ENCODE measurements around the gene MTA1. TPM values are rescaled to one million over a fixed set of nuclear protein-coding genes. Genes with fewer than 3 reads are reported as not detected.

MTA1 gene
- total and polyA plus RNA-seq, 2 experiments from 2014 or later = 8.1 to 37.0 TPM

- Histone ChIP-seq H3K79me2 (ENCODE audit: insufficient read depth) (no peaks in the 10 kb centered on the region), H3K36me3 (ENCODE audit: low read depth) (no peaks in the 10 kb centered on the region), H2AFZ (no peak overlapping the region), H3K4me1 (ENCODE audit: insufficient read depth) (no peaks in the 10 kb centered on the region), H3K27me3 (replicated peaks; ENCODE audit: insufficient read depth) (no peaks in the 10 kb centered on the region), H3F3A (ENCODE audit: insufficient read depth) (no peaks in the 10 kb centered on the region), H4K20me1 (ENCODE audit: insufficient read depth) (no peaks in the 10 kb centered on the region), H3K9ac (no peak overlapping the region), H3K4me2 (ENCODE audit: unreplicated experiment) (no peak overlapping the region), H3K27ac (no peak overlapping the region), H3K9me2 (ENCODE audit: insufficient read depth) (no peaks in the 10 kb centered on the region), H3K9me3 (ENCODE audit: low read depth) (no peaks in the 10 kb centered on the region), H3K4me3 (no peak overlapping the region)
- DNase-seq = no peak
- in situ Hi-C loops (cut with MboI) = no loop called here
- TF ChIP-seq EZH2phosphoT487 (IDR thresholded peaks at IDR 0.05; ENCODE audit: insufficient read depth, low read depth) = no peak
- WGBS, 2 experiments (ENCODE audit: low coverage in 1 of 2, low lambda C conversion rate in 2 of 2, missing lambda C conversion rate in 2 of 2) = 91 to 93% methylated on average over 21 of the region's 21 CpGs
Measured at GRCh38 chr14:105500036-105500725, 80.6 kb downstream of the MTA1 start.

GRCh38 chr14:105500726-105501101, 81.1 kb downstream of the MTA1 start:
- no peak overlapping the region for H3K4me2 ChIP-seq (ENCODE audit: unreplicated experiment)
- H3K27me3 ChIP-seq (replicated peaks; ENCODE audit: insufficient read depth) = no peaks in the 10 kb centered on the region
- no peaks in the 10 kb centered on the region for H3K9me2 ChIP-seq (ENCODE audit: insufficient read depth)
- in situ Hi-C loops (cut with MboI) = no loop called here
- no peaks in the 10 kb centered on the region for H4K20me1 ChIP-seq (ENCODE audit: insufficient read depth)
- no peak overlapping the region for H3K27ac ChIP-seq
- no peaks in the 10 kb centered on the region for H3K9me3 ChIP-seq (ENCODE audit: low read depth)
- H3K79me2 ChIP-seq (ENCODE audit: insufficient read depth) = no peaks in the 10 kb centered on the region
- H3K4me1 ChIP-seq (ENCODE audit: insufficient read depth) = no peaks in the 10 kb centered on the region
- no peak for TF ChIP-seq EZH2 (IDR thresholded peaks at IDR 0.05; ENCODE audit: insufficient read depth, poor library complexity, severe bottlenecking)
- TF ChIP-seq EZH2phosphoT487 (IDR thresholded peaks at IDR 0.05; ENCODE audit: insufficient read depth, low read depth) = no peak
- no peak overlapping the region for H3K4me3 ChIP-seq
- H2AFZ ChIP-seq = no peak overlapping the region
- H3K36me3 ChIP-seq (ENCODE audit: low read depth) = no peaks in the 10 kb centered on the region
- 83 to 88% methylated on average over 10 of the region's 10 CpGs for WGBS, 2 experiments (ENCODE audit: low coverage in 1 of 2, low lambda C conversion rate in 2 of 2, missing lambda C conversion rate in 2 of 2)
- H3K9ac ChIP-seq = no peak overlapping the region
- H3F3A ChIP-seq (ENCODE audit: insufficient read depth) = no peaks in the 10 kb centered on the region
- DNase-seq = no peak

DNA sequence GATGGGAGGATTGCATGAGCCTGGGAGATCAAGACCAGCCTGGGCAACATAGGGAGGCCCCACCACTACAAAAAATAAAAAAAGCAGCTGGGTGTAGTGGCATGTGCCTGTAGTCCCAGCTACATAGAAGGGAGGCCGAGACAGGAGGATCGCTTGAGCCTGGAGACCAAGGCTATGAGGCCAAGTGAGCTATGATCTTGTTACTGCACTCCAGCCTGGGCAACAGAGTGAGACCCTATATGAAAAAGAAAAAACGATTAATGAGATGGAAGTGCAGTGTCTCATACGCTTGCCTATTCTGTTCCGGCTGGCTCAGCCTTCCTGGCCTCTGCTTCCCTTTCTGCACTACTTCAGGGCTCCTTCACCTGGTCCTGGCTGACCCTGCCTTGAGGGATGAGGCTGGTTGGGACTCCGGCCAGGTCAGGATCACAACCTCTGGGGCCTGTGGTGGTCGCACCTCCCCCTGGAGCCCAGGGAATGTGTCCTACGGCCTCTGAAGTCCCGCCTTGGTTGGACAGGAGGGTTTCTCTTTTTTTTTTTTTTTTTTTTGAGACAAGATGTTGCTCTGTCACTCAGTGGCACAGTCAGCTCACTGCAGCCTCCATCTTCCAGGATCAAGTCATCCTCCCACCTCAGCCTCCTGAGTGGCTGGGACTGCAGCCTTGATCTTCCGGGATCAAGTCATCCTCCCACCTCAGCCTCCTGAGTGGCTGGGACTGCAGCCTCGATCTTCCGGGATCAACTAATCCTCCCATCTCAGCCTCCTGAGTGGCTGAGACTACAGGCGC, 82.1 kb downstream of the MTA1 start:
- Histone ChIP-seq H3K9me2 (ENCODE audit: insufficient read depth) (no peaks in the 10 kb centered on the region), H3K79me2 (ENCODE audit: insufficient read depth) (no peaks in the 10 kb centered on the region), H2AFZ (no peak overlapping the region), H3K36me3 (ENCODE audit: low read depth) (no peaks in the 10 kb centered on the region), H4K20me1 (ENCODE audit: insufficient read depth) (no peaks in the 10 kb centered on the region), H3K9me3 (ENCODE audit: low read depth) (no peaks in the 10 kb centered on the region), H3K9ac (no peak overlapping the region), H3K4me1 (ENCODE audit: insufficient read depth) (no peaks in the 10 kb centered on the region), H3K27me3 (replicated peaks; ENCODE audit: insufficient read depth) (no peaks in the 10 kb centered on the region), H3K27ac (no peak overlapping the region), H3K4me2 (ENCODE audit: unreplicated experiment) (no peak overlapping the region), H3K4me3 (no peak overlapping the region), H3F3A (ENCODE audit: insufficient read depth) (no peaks in the 10 kb centered on the region)
- TF ChIP-seq EZH2 (IDR thresholded peaks at IDR 0.05; ENCODE audit: insufficient read depth, poor library complexity, severe bottlenecking) = no peak
- no peak for TF ChIP-seq EZH2phosphoT487 (IDR thresholded peaks at IDR 0.05; ENCODE audit: insufficient read depth, low read depth)
- DNase-seq = no peak
- 77 to 79% methylated on average over 13 of the region's 13 CpGs for WGBS, 2 experiments (ENCODE audit: low coverage in 1 of 2, low lambda C conversion rate in 2 of 2, missing lambda C conversion rate in 2 of 2)
- in situ Hi-C loops (cut with MboI) = no loop called here

DNA sequence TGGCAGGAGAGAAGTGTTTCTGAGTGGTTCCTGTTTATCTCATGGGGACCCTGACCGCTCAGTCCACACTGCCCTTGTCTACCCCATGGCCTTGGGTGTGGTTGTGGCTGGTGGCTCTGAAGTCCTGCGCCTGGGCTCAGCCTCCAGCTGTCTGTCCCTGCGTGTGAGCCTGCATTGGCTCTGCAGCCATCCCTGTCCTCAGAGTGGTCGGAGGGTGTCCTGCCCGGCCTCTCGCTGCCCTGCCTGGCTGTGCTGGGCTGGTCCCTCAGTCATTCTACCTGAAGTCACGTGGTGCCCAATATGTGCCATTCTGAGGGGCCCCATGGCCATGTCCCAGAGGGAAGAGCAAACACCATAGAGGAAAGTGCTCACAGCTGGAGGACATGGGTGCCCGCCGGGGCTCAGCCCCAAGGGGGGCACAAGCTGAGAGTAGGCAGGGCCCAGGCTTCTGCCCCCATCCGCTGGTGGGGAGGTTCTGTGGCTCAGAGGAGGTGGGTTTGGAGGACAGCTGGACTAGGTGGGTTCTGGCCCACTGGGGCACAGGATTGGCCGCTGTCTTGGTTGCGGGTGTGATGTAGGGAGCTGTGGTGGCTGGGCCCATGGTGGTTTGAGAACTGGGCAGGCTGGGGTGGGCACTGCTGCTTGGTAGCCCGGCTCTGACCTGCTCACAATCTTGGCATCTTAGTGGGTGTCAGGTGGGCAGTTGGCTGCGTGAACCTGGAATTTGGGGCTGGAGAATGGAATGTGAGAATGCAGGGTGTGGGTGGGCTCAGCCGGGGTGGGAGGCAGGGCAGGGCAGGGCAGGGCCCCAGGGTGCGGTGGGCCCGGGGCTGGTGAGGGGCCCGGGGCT, 83.0 kb downstream of the MTA1 start:
- 66 to 71% methylated on average over 15 to 18 of the region's 18 CpGs for WGBS, 2 experiments (ENCODE audit: low coverage in 1 of 2, low lambda C conversion rate in 2 of 2, missing lambda C conversion rate in 2 of 2)
- in situ Hi-C loops (cut with MboI) = no loop called here
- no peaks in the 10 kb centered on the region for H4K20me1 ChIP-seq (ENCODE audit: insufficient read depth)

More for the DNA sequence above, 83.0 kb downstream of the MTA1 start:
- H3K27ac ChIP-seq = no peak overlapping the region
- no peak overlapping the region for H2AFZ ChIP-seq
- H3K4me1 ChIP-seq (ENCODE audit: insufficient read depth) = no peaks in the 10 kb centered on the region
- no peaks in the 10 kb centered on the region for H3K27me3 ChIP-seq (replicated peaks; ENCODE audit: insufficient read depth)
- no peak for TF ChIP-seq EZH2 (IDR thresholded peaks at IDR 0.05; ENCODE audit: insufficient read depth, poor library complexity, severe bottlenecking)
- no peak for TF ChIP-seq EZH2phosphoT487 (IDR thresholded peaks at IDR 0.05; ENCODE audit: insufficient read depth, low read depth)
- no peak overlapping the region for H3K4me3 ChIP-seq
- H3K9me3 ChIP-seq (ENCODE audit: low read depth) = no peaks in the 10 kb centered on the region
- H3K9ac ChIP-seq = no peak overlapping the region
- no peaks in the 10 kb centered on the region for H3K9me2 ChIP-seq (ENCODE audit: insufficient read depth)
- no peaks in the 10 kb centered on the region for H3F3A ChIP-seq (ENCODE audit: insufficient read depth)
- H3K79me2 ChIP-seq (ENCODE audit: insufficient read depth) = no peaks in the 10 kb centered on the region
- no peaks in the 10 kb centered on the region for H3K36me3 ChIP-seq (ENCODE audit: low read depth)
- no peak for DNase-seq
- H3K4me2 ChIP-seq (ENCODE audit: unreplicated experiment) = no peak overlapping the region
